ENCODE results near the gene NXNL1.

Gene NXNL1

GRCh38 chr19:17436094-17436873 lies 24.4 kb downstream of the NXNL1 start:
- FAIRE-seq (no peak), DNase-seq (ENCODE audit: insufficient read length, low spot score) (no peak)
- TF ChIP-seq, protein P1, sequence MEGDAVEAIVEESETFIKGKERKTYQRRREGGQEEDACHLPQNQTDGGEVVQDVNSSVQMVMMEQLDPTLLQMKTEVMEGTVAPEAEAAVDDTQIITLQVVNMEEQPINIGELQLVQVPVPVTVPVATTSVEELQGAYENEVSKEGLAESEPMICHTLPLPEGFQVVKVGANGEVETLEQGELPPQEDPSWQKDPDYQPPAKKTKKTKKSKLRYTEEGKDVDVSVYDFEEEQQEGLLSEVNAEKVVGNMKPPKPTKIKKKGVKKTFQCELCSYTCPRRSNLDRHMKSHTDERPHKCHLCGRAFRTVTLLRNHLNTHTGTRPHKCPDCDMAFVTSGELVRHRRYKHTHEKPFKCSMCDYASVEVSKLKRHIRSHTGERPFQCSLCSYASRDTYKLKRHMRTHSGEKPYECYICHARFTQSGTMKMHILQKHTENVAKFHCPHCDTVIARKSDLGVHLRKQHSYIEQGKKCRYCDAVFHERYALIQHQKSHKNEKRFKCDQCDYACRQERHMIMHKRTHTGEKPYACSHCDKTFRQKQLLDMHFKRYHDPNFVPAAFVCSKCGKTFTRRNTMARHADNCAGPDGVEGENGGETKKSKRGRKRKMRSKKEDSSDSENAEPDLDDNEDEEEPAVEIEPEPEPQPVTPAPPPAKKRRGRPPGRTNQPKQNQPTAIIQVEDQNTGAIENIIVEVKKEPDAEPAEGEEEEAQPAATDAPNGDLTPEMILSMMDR (IDR thresholded peaks at IDR 0.05; ENCODE audit: insufficient read depth, missing control alignments), result no peak

GRCh38 chr19:17435218-17435617 lies 25.5 kb downstream of the NXNL1 start:
- DNase-seq (ENCODE audit: insufficient read length, low spot score), result no peak
- FAIRE-seq, result no peak
- TF ChIP-seq, protein P1 (IDR thresholded peaks at IDR 0.05; ENCODE audit: insufficient read depth, missing control alignments), result no peak

GRCh38 chr19:17431417-17431816 lies 29.3 kb downstream of the NXNL1 start:
- DNase-seq (ENCODE audit: insufficient read length, low spot score) (no peak), FAIRE-seq (no peak)

GRCh38 chr19:17429641-17430113 lies 31.0 kb downstream of the NXNL1 start:
- FAIRE-seq (no peak), DNase-seq (ENCODE audit: insufficient read length, low spot score) (no peak)
- TF ChIP-seq, protein P1 (IDR thresholded peaks at IDR 0.05; ENCODE audit: insufficient read depth, missing control alignments), result no peak

More at GRCh38 chr19:17431417-17431816, 29.3 kb downstream of the NXNL1 start:
- TF ChIP-seq, protein P1 (IDR thresholded peaks at IDR 0.05; ENCODE audit: insufficient read depth, missing control alignments), result no peak

GRCh38 chr19:17424743-17425365 lies 35.9 kb downstream of the NXNL1 start:
- FAIRE-seq, result no peak
- peak; percentile 86 for DNase-seq (ENCODE audit: insufficient read length, low spot score)
- TF ChIP-seq, protein P1 (IDR thresholded peaks at IDR 0.05; ENCODE audit: insufficient read depth, missing control alignments), result peak; percentile 27

GRCh38 chr19:17423429-17424208 lies 37.1 kb downstream of the NXNL1 start:
- TF ChIP-seq, protein P1 (IDR thresholded peaks at IDR 0.05; ENCODE audit: insufficient read depth, missing control alignments), result no peak
- DNase-seq (ENCODE audit: insufficient read length, low spot score) (no peak), FAIRE-seq (no peak)

Measured in D721Med (cell line).